Adrenal gland (tissue), 12 donors: ENCODE results near the gene C19orf38. TPM values are rescaled to one million over a fixed set of nuclear protein-coding genes. Genes with fewer than 3 reads are reported as not detected.

Source experiments
- DNase-seq, 7 donors: peaks; one replicate each; pipeline ENCODE4 v3.0.0-alpha.2; 2019 to 2020
- H3K27ac ChIP-seq, 5 donors: fragments of 200-600 bp; sonication (generic) in 4 of 5; 1 replicate in 3 of 5; 2 replicates in 2 of 5; pipeline versions ENCODE4 v1.5.1 to v1.8.0; 2016 to 2020; ENCODE audit warnings: mild to moderate bottlenecking in 1 of 5
- H3K27me3 ChIP-seq: fragments of 200-600 bp; 2 replicates; pipeline ENCODE4 v1.8.0; 2021
- H3K36me3 ChIP-seq, 2 donors: fragments of 200-600 bp; replicated peaks in 1 of 2; 1 replicate in 1 of 2; 2 replicates in 1 of 2; pipeline versions ENCODE4 v1.5.1 to v1.8.0; 2018 to 2022
- H3K4me1 ChIP-seq, 2 donors: fragments of 200-600 bp; replicated peaks in 1 of 2; 1 replicate in 1 of 2; 2 replicates in 1 of 2; pipeline versions ENCODE4 v1.5.1 to v1.8.0; 2018 to 2021
- H3K4me3 ChIP-seq, 4 donors: fragments of 200-600 bp; sonication (generic) in 3 of 4; one replicate each; pipeline ENCODE4 v1.5.1; 2016 to 2018
- H3K9me3 ChIP-seq, 3 donors: fragments of 200-600 bp; sonication (generic) in 1 of 3; replicated peaks in 1 of 3; 1 replicate in 2 of 3; 2 replicates in 1 of 3; pipeline versions ENCODE4 v1.5.1 to v1.8.0; 2016 to 2021
- CTCF ChIP-seq, 6 experiments: fragments of 450-650 bp in 4 of 6; fragments of 200-600 bp in 2 of 6; sonication (generic) in 1 of 6; IDR thresholded peaks; 1 replicate in 5 of 6; 2 replicates in 1 of 6; pipeline versions ENCODE4 v1.5.1 to v1.8.0; 2016 to 2021; ENCODE audit warnings: antibody characterized with exemption in 6 of 6, mild to moderate bottlenecking in 2 of 6, moderate library complexity in 1 of 6
- POLR2A ChIP-seq, 2 donors: fragments of 450-650 bp; IDR thresholded peaks; one replicate each; pipeline ENCODE4 v1.6.1; 2017; ENCODE audit warnings: antibody characterized with exemption in 2 of 2, mild to moderate bottlenecking in 2 of 2, moderate library complexity in 1 of 2
- WGBS, 4 donors: extraction: QIAGEN DNeasy Blood & Tissue Kit in 2 of 4; methylation state at CpG; one replicate each; pipeline versions ENCODE4 v1.1.5 to v1.1.7; 2013 to 2017; 5-methylcytosine and 5-hydroxymethylcytosine counted together
- intact Hi-C, 2 donors: fragments of 100-400 bp; cut with DNase I; formaldehyde crosslinking; loops; one replicate each; pipeline versions ENCODE4 v1.14.1 to v1.15.0; 2022 to 2023
- polyA plus RNA-seq, 3 donors: library from polyadenylated mRNA; stranded (reverse); fragments of 200-250 nt in 2 of 3; fragments of 350-450 nt in 1 of 3; fragmentation: Illumina TruSeq in 1 of 3; extraction: RNeasy Lipid Tissue Mini Kit (QIAGEN cat#74804) in 1 of 3; gene quantifications; one replicate each; pipeline ENCODE4 v1.2.3, GENCODE V29; 2013 to 2014
- total RNA-seq, 9 donors: library from RNA; depleted of rRNA in 4 of 9; stranded (reverse); fragments of >200 nt in 4 of 9; fragments of 120-200 nt in 1 of 9; fragmentation: NEBNext Ultra II Directional in 1 of 9; extraction: Animal tissue kit (Norgen Biotek cat#: 25700) in 1 of 9; gene quantifications; one replicate each; pipeline versions ENCODE4 v1.1.0 to v1.2.4, GENCODE V29; 2013 to 2023
- donor health status: healthy with polysubstance abuse.
- donor health status: Bipolar disorder and iron deficiency.
- donor health status: DM: yes; HTN: yes; CAD: no.
- donor health status: DM: no; HTN: no; CAD: no.
- donor health status: DM: no; HTN: no; CAD: no.
- donor health status: DM: yes; HTN: yes; CAD: no.

C19orf38 gene
- total and polyA plus RNA-seq, 12 donors = 0.30 to 5.6 (median 1.9) TPM

GRCh38 chr19:10826846-10827245 lies 21.4 kb upstream of the C19orf38 start:
- TF ChIP-seq POLR2A (IDR thresholded peaks at IDR 0.05) = no peak
- TF ChIP-seq CTCF (IDR thresholded peaks at IDR 0.05) = no peak
- no peaks in the 10 kb centered on the region for H3K9me3 ChIP-seq
- WGBS, 4 donors = 83 to 95% (median 91%) methylated on average over 6 of the region's 6 CpGs
- intact Hi-C loops = no loop called here
- peaks cover 0 to 92% of the 10 kb centered on the region in 2 donors for H3K36me3 ChIP-seq
- no peaks in the 10 kb centered on the region for H3K4me1 ChIP-seq
- no peak overlapping the region for H3K27ac ChIP-seq
- peak in 1 of 7 donors; percentile 9 for DNase-seq
- H3K27me3 ChIP-seq = no peaks in the 10 kb centered on the region
- H3K4me3 ChIP-seq = no peak overlapping the region

GRCh38 chr19:10828981-10829821 lies 19.0 kb upstream of the C19orf38 start:
- H3K36me3 ChIP-seq = peaks cover 0 to 94% of the 10 kb centered on the region in 2 donors
- no peak for TF ChIP-seq POLR2A (IDR thresholded peaks at IDR 0.05)
- no peak for TF ChIP-seq CTCF (IDR thresholded peaks at IDR 0.05)
- H3K27ac ChIP-seq = peak overlapping the region in 1 of 5 donors; percentile 17
- H3K4me3 ChIP-seq = no peak overlapping the region
- H3K4me1 ChIP-seq = no peaks in the 10 kb centered on the region
- DNase-seq = peak in 2 of 7 donors; percentile 11 to 35
- intact Hi-C loops = no loop called here
- no peaks in the 10 kb centered on the region for H3K9me3 ChIP-seq
- WGBS, 4 donors = 87 to 90% (median 89%) methylated on average over 7 to 26 of the region's 26 CpGs
- no peaks in the 10 kb centered on the region for H3K27me3 ChIP-seq

- H3K4me1 ChIP-seq = peaks cover 0 to 3% of the 10 kb centered on the region in 2 donors
- no peak overlapping the region for H3K27ac ChIP-seq
- H3K27me3 ChIP-seq = no peaks in the 10 kb centered on the region
- TF ChIP-seq POLR2A (IDR thresholded peaks at IDR 0.05) (no peak), CTCF (IDR thresholded peaks at IDR 0.05) (no peak)
- intact Hi-C loops = no loop called here
- H3K9me3 ChIP-seq = no peaks in the 10 kb centered on the region
- peak in 1 of 7 donors; percentile 24 for DNase-seq
- H3K4me3 ChIP-seq = no peak overlapping the region
- 78 to 100% (median 90%) methylated on average over 5 to 16 of the region's 16 CpGs for WGBS, 4 donors
- H3K36me3 ChIP-seq = peaks cover 0 to 87% of the 10 kb centered on the region in 2 donors
These were observed 18.2 kb upstream of the C19orf38 start for GRCh38 chr19:10829967-10830366.

GRCh38 chr19:10830370-10830769 lies 17.8 kb upstream of the C19orf38 start:
- no peak for TF ChIP-seq POLR2A (IDR thresholded peaks at IDR 0.05)
- TF ChIP-seq CTCF (IDR thresholded peaks at IDR 0.05) = no peak
- 82 to 95% (median 87%) methylated on average over 5 to 7 of the region's 7 CpGs for WGBS, 4 donors
- Histone ChIP-seq H3K27ac (no peak overlapping the region), H3K4me1 (peaks cover 0 to 7% of the 10 kb centered on the region in 2 donors), H3K4me3 (no peak overlapping the region), H3K27me3 (no peaks in the 10 kb centered on the region), H3K9me3 (no peaks in the 10 kb centered on the region), H3K36me3 (peaks cover 0 to 83% of the 10 kb centered on the region in 2 donors)
- intact Hi-C loops = no loop called here
- DNase-seq = peak in 1 of 7 donors; percentile 21
